NCI-H82 (cell line): ENCODE results near the gene MSH5.

Experiments used
- DNase-seq: peaks from one replicate; lab custom pipeline; 2025; lab: John Stamatoyannopoulos, UW

The MSH5 gene

DNA sequence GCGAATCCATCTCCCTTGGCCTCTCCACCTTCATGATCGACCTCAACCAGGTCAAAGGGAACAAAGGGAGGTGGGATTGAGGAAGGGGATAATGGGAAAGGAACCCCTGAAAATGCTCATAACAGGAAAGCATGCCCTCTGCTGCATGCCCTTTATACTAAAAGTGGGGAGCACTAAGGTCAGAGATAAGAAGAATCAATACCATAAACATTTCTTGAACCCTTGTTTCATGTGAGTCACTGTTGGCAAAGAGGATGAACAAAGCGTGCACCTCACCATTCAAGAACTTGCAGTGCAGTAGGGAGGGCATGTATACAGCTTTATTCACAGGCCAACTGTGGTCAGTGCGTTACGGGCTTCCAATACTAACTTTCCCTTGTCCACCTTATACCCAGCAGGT, 21.0 kb downstream of the MSH5 start:
- no peak for DNase-seq

DNA sequence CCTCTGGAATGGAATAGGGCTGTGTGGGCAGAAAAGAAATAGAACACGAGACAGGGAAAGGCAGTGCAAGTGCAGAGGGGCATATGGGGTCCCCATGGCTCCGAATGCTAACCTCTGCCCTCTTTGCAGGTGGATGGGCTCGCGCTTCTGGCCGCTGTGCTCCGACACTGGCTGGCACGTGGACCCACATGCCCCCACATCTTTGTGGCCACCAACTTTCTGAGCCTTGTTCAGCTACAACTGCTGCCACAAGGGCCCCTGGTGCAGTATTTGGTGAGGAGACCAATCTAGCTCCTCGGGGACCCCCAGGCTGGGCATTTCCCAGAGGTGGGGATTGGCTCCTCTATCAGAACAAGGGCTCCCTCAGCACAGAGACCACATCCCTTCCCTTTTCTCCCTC, 21.5 kb downstream of the MSH5 start:
- DNase-seq = no peak

DNA sequence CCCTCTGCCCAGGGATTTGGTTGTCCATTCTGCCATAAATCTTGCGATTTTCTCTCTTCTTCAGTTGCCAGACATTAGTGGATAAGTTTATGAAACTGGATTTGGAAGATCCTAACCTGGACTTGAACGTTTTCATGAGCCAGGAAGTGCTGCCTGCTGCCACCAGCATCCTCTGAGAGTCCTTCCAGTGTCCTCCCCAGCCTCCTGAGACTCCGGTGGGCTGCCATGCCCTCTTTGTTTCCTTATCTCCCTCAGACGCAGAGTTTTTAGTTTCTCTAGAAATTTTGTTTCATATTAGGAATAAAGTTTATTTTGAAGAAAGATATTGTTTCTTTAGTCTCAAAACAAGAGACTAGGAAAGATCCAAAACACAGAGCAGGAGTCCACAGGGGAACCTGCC, 22.6 kb downstream of the MSH5 start, which contains the start of gene SAPCD1:
TSS of gene SAPCD1 (plus strand) at position 301 of the 400 bp plus-strand sequence. CDS start 399 bp downstream, outside the sequence.
- DNase-seq = no peak

DNA sequence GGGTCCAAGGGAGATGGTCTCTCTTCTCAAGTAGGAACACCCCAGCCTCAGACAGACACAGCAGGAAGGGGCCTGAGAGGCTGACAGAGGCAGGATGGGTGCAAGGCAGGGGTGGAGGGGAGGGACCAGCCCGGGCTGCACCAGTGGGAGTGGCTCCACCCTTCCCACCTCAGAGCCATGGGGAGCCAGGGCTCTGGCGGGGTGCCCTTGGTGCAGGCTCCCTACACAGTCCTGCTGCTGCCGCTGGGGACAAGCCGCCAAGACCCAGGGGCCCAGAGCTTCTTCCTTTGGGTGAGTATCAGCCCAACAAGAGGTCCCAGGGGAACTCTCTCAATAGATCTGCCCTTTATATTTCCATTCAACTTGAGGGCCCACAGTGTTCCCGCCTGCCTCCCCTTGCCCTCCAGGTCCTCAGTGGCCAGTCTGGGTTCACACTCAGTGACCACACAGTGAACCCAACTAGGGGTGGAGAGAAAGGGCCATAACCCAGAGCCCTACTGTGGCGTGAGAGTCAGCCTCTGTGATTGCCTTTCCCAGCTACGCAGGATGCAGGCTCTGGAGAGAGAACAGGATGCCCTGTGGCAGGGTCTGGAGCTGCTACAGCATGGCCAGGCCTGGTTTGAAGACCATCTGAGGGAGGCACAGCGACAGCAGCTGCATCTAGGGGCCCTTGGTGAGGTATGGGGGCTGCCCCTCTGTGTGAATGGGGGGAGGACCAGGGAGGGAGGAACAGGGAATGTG, 23.2 kb downstream of the MSH5 start:
- DNase-seq = no peak

DNA sequence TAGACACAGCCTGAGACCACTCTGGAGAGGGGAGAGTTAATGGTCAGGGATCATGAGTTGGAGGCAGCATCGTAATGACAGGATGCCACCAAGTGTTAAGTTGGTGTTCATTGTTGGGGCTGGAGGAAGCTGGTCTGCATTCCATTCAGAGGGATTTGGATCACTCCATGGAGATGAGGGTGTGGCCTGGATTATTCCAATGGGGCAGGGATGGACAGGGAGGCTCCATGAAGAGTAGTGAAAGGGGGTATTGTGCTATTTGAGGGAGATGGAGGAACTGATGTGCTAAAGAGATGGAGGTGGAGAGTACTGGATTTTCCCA, 23.8 kb downstream of the MSH5 start:
- DNase-seq = peak; percentile 70

DNA sequence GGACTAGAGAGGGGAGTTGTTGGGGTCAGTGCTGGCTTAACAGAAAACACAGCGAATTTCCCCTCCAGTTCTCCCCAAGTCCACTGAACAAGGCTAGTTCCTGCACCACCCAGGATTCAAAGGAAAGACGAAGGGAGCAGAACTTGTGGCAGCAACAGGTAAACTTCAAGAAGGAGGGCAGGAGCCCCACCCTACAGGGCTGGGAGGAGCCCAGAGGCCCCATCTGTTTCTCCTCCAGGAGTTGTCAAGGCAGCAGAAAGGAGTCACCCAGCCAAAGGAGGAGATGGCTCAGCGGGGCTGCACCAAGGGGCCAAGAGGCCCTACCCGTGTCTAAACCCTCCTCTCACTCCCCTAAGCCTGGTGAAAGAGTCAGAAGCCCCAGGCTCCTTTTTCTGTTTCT, 24.4 kb downstream of the MSH5 start:
- peak; percentile 25 for DNase-seq

DNA sequence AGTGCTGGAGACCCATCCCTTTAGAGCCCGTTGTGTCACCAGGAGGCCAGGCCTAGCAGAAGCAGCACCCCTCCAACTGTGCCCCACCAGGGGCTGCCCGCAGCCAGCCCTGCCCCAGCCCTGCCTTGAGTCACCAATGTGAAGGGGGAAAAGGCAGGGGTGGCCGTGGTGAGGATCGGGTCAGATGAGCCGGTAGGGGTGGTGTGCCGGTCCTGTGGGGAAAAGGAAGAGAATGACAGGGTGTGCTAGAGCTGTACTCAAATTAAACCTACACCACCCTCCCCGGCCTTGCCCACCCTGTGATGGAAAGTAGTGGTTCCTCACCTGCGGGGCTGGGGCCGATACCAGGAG, 25.7 kb downstream of the MSH5 start:
- no peak for DNase-seq

DNA sequence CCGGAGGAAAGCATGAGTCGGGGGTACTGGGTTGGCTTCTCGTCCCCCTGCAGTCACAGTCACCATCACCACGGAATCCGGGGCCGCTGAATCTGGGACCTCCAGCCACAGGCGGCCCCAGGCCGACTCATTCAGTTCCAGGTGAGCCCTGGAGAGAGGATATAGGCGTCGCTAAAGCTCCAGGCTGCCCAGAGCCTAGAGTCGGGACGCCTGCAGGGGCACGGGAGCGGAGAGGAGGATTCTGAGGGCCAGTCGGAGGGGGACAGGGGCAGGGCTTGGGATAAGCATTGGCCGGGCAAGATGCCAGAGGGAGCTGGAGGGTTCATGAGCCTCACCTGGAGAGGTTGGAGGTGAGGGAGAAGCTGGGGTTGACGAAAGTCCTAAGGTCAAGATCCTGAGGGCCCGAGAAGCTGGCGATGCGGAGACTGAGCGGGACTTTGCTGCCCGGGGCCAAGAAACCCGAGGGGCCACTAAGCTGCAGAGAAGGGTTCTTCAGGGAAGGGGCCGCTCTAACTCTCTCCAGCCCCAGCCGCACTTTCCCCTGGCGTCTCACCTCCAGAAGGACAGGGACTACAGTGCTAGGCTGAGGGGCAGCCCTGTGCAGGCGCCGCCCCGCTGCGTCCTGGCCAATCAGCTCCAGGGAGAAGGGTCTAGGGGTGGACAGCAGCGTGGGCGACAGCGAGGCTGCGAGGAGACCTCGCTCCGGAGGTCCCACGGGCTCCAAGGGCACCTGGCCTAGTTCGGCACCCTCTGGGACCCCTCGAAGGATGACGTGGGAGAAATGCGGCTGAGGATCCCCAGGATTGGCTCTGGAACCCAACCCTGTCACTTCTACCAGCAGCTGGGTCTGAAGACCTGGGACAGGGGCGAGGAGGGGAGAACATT, 26.3 kb downstream of the MSH5 start:
- peak; percentile 77 for DNase-seq

DNA sequence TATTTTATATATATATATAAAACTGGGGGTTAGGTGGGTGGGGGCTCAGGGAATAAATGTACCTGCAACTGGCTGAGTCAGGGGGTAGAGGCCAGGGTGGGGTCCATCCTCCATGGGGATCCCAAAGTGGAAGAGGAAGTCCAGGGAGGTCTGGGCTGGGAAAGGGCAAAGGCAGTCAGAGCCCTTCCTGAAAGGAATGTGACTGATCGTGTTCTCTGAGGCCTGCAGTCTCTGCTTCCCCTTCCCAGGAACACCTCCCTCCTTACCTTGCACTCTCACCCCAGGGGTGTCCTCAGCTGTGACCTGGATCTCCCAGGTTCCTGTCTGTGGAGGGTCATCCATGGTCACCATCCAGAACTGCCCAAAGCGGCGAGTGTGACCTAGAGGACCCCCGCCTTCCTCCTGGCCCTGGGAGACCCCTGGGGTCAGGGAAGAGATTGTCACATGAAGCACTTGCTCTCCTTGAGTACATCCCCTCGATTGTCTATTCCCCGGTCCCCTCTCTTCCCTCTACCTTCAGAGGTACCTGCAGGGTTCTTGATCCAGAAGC, 27.4 kb downstream of the MSH5 start:
- no peak for DNase-seq

DNA sequence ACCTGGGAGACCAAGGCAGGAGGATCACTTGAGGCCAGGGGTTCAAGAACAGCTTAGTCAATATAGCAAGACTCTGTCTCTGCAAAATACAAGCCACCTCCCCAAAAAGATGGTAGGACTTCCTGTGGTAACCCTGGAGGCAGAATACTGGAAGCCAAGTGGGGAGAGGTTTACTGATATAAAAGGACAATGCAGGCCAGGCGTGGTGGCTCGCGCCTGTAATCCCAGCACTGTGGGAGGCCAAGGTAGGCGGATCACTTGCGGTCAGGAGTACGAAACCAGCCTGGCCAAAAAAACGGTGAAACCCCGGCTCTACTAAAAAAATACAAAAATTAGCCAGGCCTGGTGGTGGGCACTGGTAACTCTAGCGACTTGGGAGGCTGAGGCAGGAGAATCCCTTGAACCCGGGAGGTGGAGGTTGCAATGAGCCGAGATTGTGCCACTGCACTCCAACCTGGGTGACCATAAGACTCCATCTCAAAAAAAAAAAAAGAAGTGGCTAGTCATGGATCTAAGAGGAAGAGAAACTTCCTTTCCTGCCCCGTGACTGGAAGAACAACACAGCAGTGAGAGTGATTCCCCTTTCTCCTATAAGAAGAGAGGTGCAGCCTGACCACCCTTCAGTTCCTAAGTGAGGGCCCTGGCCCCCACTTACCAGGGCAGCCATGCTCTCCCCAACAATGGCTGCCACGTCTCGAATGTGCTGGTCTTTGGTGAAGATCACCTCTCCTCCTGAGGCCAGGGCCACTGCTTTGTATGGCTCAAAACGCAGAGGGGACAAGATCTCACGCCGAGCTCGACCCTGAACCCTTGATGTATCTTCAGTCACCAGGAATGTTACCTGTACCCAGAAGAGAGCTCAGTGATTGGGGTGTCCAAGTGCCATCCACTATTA, 28.8 kb downstream of the MSH5 start:
- DNase-seq = no peak

DNA sequence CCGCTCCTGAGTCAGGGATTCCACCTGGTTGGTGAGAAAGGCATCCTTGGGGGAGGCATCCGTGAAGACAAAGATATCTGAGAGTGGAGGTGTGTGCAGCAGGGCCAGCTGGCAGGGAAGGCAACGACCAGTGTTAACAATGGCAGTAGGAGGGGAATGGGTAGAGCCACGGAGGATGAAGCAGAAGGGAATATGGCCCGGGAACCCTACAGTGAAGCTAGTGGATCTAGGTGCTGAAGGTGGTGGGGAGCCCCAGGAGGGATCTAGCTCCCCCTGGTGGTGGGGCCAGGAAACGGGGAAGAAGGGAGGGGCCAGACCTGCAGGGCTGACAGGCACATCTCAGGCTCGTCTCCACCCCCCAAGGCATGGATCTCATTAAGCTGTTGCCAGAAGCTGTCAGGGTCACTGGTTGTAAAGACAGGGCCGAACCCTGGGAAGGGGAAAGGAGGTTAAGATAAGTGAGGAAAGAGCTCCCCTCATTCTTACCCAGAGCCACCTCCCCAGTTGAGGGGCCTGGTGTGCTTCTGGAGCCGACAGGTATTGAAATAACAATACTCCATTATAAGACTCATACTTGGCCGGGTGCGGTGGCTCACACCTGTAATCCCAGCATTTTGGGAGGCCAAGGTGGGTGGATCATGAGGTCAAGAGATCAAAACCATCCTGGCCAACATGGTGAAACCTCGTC, 30.0 kb downstream of the MSH5 start:
- peak; percentile 94 for DNase-seq

DNA sequence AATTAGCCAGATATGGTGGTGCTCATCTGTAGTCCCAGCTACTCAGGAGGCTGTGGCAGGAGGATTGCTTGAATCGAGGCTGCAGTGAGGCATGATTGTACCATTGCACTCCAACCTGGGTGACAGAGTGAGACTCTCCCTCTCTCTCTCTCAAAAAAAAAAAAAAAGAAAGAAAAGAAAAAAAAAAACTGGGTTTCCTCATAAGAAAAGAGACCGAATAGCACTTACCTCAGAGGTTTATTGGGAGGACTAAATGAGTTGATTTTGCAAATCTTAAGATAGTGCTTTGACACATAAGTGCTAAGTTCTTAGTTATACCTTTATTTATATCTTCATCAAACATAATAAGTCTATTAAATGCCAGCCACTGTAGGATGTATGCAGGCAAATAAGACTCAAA, 31.1 kb downstream of the MSH5 start:
- DNase-seq = no peak

DNA sequence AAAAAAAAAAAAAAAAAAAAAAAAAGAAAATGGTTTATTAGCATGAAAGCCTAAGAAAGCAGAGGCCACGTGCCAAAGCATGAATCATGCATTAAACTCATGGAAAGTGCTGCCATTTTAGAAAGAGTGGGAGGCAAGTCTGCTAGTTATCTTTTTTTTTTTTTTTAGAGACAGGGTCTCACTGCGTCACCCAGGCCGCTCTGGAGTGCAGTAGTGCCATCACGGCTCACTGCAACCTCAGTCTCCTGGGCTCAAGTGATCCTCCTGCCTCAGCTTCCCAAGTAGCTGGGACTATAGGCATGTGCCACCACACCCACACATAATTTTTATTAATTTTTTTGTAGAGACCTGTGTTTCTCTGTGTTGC, 32.2 kb downstream of the MSH5 start:
- DNase-seq = no peak

DNA sequence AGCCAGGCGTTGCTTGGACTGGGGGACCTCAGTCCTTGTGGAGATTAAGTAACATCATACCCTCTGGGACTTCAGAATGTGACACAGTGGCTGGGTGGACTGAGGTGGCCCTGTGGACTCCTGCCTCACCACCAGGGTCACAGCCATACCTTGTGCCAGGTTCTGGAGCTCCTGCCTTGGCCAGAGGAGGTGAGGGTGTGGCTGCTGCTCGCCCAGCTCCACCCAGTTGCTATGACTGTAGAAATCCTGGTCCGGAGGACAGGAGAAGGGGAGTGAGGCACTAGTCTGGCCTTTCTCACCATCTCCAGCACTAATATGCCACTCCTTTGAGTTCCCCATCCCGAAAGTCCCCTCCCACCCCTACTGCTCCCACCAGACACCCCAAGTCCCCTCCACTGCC, 35.4 kb downstream of the MSH5 start:
- peak; percentile 26 for DNase-seq

DNA sequence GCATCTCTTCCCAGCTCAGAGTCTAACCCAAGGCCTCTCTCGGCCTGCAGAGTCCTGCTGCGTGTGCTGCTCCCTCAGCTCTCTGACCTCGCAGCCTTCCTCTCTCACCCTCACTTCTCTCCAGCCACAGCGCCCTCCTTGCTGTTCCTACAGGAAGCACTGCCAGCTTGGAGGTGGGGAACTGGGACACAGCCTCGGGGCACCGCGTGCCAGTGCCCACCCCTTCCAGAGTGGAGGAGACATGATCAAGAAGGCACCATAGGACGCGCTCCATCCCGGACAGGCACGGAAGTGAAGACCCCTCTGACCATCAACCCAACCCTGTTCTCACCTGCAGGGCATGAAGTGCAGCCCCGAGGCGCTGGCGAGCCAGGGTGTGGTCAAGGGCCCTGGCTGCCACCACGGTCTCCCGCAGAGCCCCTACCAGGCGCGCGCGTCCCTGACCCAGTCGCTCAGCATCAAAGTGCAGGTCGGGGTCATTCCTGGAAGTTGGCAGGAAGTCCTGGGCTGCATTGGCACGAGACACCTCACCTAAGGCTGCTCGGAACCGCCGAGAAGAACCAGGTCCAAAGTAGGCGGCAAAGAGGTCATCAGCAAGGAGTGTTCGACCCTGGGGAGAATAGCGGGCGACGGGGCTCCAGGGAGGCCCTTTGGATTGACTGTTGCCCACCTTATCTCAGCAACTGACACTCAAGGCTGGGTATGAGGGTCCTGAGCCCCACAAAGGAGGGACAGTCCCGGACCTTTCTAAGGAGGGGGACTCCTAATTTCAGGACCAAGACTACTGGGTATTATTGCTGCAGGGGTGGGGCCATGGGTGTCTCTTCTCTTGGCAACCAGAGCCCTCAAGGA, 36.1 kb downstream of the MSH5 start:
- DNase-seq = no peak

DNA sequence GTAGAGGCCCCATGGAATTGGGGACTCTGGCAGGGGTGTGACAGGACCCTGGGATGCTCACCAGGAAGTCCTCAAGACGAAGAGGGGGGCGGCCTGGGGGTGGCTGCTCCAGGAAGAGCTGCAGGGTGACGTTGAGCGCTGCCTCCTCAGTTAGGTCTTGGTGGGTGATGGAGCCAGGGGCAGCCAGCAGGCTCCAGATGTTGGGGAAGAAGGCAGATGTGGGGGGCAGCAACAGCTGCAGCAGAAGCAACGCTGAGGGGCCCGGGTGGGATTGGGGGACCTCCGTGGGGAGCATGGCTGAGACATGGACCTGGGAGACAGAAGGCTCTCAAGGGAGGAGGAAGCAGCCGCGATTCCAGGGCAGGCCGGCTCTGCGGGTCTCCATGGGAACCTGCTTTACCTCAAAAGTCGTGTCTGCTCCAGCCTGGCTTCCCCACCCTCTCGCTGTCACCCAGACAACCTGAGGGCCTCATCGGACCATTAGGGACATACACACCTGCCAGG, 36.7 kb downstream of the MSH5 start:
- DNase-seq = no peak

DNA sequence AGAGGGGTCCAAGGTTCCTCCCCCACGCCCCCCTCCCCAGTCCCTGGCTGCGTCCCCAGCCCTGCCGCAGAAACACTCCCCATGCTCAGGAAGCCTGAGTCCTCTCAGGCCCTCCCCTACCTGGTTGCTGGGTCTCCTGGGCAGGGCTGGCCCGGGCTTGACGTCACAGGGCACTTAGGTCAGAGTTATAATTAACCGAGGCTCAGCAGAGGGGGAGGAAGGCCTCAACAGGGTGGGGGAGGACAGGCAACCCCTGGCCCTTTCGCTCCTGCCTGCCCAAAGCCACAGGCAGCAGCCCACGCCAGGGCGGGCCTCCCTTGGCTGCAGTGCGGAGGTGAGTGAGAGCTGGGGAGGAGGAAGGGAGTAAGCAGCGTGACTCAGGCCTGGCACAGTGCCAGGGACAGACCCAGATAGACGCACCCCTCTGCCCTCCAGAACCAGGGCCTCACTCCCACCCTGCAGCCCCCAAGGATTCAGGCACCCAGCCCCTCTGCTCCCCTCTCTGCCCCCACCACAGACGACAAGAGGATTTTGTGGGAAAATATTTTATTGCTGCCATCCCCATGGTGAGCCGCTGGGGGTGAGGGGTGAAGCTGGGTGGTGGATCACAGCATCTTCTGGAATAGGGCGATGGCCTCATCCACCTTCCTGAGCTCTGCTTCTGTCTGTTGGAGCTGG, 37.3 kb downstream of the MSH5 start, which contains the start of gene VWA7:
TSS of gene VWA7 (minus strand) at position 340 of the 678 bp plus-strand sequence. CDS start 549 bp downstream, outside the sequence.
- DNase-seq = peak; percentile 71

DNA sequence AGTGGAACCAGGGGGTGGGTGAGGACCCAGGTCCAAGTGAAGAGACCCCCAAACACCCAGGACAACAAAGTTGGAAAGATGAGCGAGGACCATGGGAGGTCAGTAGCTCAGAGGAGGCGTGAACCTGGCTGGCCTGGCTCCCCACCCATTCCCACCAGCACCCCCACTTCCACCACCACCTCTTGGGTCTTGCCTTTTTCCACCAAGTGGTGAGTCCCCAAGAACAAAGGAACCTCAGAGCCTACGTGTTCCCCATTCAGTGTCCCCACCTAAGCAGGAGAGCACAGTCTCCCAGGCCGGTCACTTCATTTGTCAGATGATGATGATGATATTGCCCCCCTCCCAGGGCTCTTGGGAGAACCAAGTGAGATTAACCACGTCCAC, 37.9 kb downstream of the MSH5 start:
- no peak for DNase-seq

DNA sequence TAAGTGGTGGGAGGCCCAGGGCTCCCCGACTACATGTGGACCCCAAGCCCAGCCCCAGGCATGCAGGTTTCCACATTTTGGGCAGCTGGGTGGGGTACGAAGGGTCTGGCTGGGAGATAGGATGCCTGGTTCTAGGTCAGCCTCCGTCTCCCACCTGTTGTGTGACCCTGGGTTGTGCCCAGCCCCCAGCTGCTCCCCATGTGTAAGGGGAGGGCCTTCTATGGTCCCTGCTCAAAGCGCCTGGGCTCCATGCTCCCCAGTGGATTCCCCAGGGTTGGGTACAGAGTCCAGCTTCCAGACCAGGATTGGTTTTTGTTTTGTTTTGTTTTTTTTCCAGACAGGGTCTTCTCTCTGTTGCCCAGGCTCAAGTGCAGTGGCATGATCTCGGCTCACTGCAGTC, 38.4 kb downstream of the MSH5 start:
- DNase-seq = no peak
